GM10847 (cell line): ENCODE results near the gene UNC45B.
"Not testable (repeated sequence)": the region's sequence is repeated elsewhere in the genome, so short reads cannot be mapped to it uniquely, and the experiment has no call there.

Experiments used
- POLR2A ChIP-seq: IDR thresholded peaks from 2 replicates; pipeline ENCODE4 v1.6.1; 2011; ENCODE audit not compliant: insufficient read length; ENCODE audit errors: extremely low read depth

UNC45B gene

GRCh38 chr17:35187481-35187880 is 39.9 kb downstream of the UNC45B start:
- no peak for TF ChIP-seq POLR2A

- no peak for TF ChIP-seq POLR2A
Observed at GRCh38 chr17:35188111-35188510, 40.5 kb downstream of the UNC45B start.

GRCh38 chr17:35189291-35189690 is 41.7 kb downstream of the UNC45B start:
- no peak for TF ChIP-seq POLR2A

- no peak for TF ChIP-seq POLR2A
Observed at GRCh38 chr17:35191001-35191695, 43.5 kb downstream of the UNC45B start.

DNA sequence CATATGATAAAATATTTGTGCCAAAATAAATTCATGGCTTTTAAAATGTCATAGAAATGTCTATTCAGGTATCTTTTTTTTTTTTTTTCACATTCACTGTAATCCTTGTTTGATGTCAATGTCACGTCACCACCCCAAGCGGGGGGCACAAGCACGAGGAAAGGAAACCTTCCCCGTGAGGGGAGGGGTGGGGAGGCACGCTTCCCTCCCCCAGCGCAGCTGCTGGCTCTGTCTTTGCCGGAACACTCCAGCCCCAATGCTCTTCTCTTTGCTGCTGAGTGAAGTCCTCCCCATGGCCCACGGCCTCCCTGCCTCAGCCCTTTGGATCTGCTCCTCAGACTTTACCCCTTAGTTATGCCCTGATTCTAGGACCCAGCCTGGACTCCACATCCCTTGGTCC is 45.1 kb downstream of the UNC45B start:
- no peak for TF ChIP-seq POLR2A

DNA sequence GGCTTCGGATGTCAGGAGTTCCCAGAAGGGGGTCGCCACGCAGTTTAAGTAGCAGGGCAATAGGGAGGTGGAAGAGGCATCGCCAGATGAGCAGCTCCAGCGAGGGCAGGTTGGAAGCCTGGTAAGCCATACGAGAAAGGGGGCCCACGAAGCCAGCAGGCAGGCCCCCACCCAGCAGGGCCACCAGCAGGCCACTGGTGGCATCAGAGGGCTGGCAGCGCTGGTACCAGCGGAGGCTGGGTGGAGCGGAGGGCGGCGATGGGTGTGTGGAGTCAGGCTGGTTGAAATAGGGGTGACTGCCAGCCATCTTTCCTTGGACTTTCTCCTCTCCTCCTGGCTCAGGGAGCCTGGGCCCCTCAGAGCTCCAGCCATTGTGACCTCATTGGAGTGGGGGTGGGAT is 46.4 kb downstream of the UNC45B start, which contains the start of gene SLC35G3:
Gene SLC35G3, minus strand, starts transcription at position 393 of the 400 bp plus-strand sequence. Its CDS starts 86 bp downstream, at position 307.
- not testable (repeated sequence) for TF ChIP-seq POLR2A

DNA sequence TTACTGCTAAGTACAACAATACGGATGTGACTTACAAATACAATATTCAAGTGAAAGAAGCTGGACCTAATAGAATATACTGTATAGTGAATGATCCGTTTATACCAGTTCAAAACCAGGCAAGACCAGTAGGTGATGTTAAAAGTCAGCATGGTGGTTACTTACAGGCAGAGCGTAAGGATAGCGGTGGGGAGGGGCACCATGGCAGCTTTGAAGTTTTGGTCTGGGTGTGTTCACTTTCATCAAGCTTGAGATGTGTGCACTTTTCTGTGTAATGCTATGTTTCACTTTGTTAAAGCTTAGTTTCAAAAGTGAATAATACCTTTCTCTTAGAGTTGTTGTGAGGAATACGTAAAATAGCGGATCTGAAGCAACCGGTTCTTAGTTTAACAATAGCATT is 63.1 kb downstream of the UNC45B start:
- TF ChIP-seq POLR2A, result no peak

GRCh38 chr17:35212668-35213067 is 65.1 kb downstream of the UNC45B start:
- no peak for TF ChIP-seq POLR2A

DNA sequence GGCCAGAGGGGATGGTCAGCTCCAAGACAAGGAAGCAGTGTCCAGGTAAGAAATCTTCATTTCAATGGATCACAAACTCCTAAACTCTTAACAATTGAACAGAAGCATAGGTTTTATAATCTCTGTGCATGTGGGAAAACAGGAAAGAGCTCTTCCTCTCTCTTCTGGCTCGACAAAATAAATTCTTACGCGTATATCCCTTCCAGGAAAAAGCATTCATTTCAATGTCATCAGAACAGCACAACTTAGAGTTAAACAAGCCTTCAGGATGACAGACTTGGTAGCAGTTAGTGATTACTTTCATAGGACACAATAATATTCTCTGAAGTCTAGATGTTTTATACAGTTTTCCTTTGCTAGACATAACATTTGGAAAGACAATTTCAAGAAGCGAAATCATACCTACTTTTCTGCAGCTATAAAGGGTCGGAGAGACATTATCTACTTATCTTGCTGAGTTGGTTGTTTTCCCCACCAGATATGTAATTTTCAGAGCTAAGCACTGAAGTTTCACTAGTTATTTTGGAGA is 65.9 kb downstream of the UNC45B start:
- TF ChIP-seq POLR2A, result no peak

DNA sequence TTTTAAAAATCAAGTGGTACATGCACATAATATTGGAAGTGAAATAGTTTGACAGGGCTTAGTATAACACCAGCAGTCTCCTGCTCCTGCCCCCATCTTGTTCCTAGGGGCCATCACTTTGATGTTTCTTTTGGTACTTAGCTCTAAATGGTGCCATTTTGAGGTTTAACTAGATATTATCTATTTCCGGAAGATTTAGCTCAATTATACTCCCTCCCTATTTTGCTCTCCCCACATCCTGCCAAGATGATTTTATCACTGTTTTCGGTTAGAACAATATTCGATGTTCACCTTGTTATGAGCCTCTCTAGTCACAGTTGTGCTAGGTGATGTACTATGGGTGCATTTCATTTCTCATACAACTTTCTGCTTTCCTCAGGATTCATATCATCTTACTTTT is 66.6 kb downstream of the UNC45B start:
- no peak for TF ChIP-seq POLR2A

GRCh38 chr17:35214631-35215273 is 67.1 kb downstream of the UNC45B start:
- no peak for TF ChIP-seq POLR2A

DNA sequence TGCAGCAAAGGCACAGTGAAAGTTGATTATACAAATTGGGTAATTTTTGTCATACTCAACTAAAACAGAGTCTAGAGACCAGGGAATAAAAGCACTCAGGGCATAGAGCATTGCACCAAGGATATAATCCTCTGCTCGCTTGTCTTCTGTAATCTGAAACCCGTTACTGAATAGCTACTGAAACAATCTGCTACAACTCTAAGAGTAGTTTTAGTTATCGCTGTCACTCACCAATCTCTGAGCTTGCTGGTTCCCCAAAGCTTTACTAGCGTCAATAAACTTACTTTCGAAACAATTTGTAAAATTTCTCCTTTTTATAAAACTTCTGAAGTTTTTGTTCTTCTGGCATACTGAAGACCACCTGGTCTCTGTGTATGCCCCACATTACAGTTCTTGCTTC is 69.5 kb downstream of the UNC45B start:
- TF ChIP-seq POLR2A, result no peak

- TF ChIP-seq POLR2A, result no peak
Observed at GRCh38 chr17:35218915-35219314, 71.3 kb downstream of the UNC45B start.

GRCh38 chr17:35222452-35222851 is 74.8 kb downstream of the UNC45B start:
- TF ChIP-seq POLR2A, result no peak

GRCh38 chr17:35224436-35224835 is 76.8 kb downstream of the UNC45B start:
- no peak for TF ChIP-seq POLR2A

DNA sequence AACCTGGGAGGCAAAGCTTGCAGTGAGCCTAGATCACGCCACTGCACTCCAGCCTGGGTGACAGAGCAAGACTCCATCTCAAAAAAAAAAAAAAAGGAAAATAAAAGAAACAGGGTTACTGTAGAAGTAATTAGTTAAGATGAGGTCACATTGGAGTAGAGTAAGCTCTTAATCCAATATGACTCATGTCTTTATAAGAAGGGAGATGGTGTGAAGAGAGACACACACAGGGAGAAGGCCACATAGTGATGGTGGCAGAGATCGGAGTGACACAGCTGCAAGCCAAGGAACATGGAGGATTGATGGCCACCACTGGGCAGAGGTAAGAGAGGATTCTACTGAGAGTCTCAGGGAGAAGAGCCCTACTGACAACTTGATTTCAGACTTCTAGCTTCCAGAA is 79.9 kb downstream of the UNC45B start:
- TF ChIP-seq POLR2A, result no peak
